ENCODE data around the gene TTLL8. TPM values are rescaled to one million over a fixed set of nuclear protein-coding genes. Genes with fewer than 3 reads are reported as not detected.

TTLL8 gene
- total RNA-seq, 2 experiments from 2014 or later, result not detected

DNA sequence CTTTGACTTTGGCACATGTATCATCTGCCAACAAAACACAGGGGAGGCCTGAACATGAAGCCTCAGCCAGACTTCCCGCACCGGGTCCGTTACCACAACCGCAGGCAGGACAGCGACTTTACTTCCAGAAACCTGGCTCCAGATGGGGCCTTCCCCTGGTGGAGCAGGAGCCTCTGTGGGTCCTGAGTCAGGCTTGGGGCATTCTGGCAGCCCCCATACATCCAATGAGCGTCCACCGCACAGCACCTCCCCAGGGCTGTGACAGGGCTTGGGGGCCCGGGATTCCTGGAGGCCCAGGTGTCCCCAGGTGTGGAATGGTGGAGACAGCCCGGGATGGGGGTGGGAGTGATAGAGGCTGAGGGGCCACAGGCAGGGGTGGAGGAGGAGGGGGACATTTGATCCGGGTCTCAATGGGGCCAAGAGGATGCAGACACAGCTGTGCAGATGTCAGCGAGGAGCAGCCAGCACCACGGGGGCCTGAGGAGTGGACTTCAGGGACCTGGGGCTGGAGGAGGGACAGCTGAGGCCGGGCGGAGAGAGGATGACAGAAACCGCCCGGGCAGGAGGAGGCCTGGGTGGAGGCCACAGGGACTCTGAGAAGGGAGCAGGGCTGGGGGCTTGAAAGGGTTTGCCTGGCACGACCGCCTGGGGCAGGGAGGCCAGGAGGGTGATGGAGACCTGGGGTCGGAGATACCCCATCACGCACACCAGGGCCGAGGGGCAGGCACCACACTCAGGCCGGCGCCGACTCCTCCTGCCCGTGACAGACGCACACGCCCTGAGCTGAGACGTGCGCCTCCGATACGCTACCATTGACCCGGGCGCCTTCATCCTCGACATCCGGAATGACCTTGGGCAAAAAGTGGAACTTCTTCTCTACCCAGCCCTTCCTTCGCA, 8.6 kb downstream of the TTLL8 start:
- Mint-ChIP-seq H3K27ac (no peak overlapping the region), H3K9me3 (peaks cover 6% of the 10 kb centered on the region), H3K36me3 (ENCODE audit: low read depth) (no peaks in the 10 kb centered on the region), H3K4me1 (no peaks in the 10 kb centered on the region), H3K4me3 (no peak overlapping the region), H3K27me3 (peaks cover 4% of the 10 kb centered on the region)
- ChIA-PET CTCF (no interaction called here), POLR2A (no interaction called here)
- DNase-seq, result no peak

- Mint-ChIP-seq H3K4me3 (no peak overlapping the region), H3K36me3 (ENCODE audit: low read depth) (no peaks in the 10 kb centered on the region), H3K9me3 (peaks cover 4% of the 10 kb centered on the region), H3K4me1 (no peaks in the 10 kb centered on the region), H3K27me3 (peaks cover 9% of the 10 kb centered on the region), H3K27ac (no peak overlapping the region)
- POLR2A ChIA-PET, result no interaction called here
- CTCF ChIA-PET, result no interaction called here
- DNase-seq, result no peak
Measured at GRCh38 chr22:50048836-50049235, 9.3 kb downstream of the TTLL8 start.

- CTCF ChIA-PET, result no interaction called here
- Mint-ChIP-seq H3K9me3 (no peaks in the 10 kb centered on the region), H3K4me1 (peaks cover 2% of the 10 kb centered on the region), H3K27me3 (peaks cover 13% of the 10 kb centered on the region), H3K4me3 (no peak overlapping the region), H3K36me3 (ENCODE audit: low read depth) (no peaks in the 10 kb centered on the region), H3K27ac (no peak overlapping the region)
- POLR2A ChIA-PET, result no interaction called here
- no peak for DNase-seq
Measured at GRCh38 chr22:50048061-50048765, 9.9 kb downstream of the TTLL8 start.

DNA sequence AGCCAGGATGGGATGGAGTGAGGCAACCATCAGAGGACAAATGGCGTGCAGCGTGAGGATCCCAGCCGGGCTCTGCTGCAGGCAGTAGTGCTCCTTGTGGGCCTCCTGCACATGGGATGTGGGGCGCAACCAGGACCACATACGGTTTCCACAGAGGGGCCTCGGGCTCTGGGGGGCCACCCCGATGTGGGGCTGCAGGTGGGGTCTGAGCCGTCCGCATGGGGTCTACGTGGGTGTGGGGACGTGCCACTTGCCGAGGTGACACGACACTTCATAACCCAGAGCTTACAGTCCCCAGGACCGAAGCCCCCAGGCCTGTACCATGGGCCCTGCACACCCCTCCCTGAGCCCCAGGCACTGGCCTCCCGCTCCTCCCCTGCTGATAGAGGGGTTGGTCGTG, 10.8 kb downstream of the TTLL8 start:
- CTCF ChIA-PET, result no interaction called here
- Mint-ChIP-seq H3K27me3 (peaks cover 21% of the 10 kb centered on the region), H3K36me3 (ENCODE audit: low read depth) (no peaks in the 10 kb centered on the region), H3K4me3 (no peak overlapping the region), H3K9me3 (no peaks in the 10 kb centered on the region), H3K27ac (no peak overlapping the region), H3K4me1 (peaks cover 2% of the 10 kb centered on the region)
- no peak for DNase-seq
- POLR2A ChIA-PET, result no interaction called here

GRCh38 chr22:50046481-50047245, 11.4 kb downstream of the TTLL8 start:
- Mint-ChIP-seq H3K4me1 (peaks cover 2% of the 10 kb centered on the region), H3K9me3 (no peaks in the 10 kb centered on the region), H3K4me3 (no peak overlapping the region), H3K27ac (no peak overlapping the region), H3K27me3 (peaks cover 22% of the 10 kb centered on the region), H3K36me3 (ENCODE audit: low read depth) (no peaks in the 10 kb centered on the region)
- no peak for DNase-seq
- POLR2A ChIA-PET, result no interaction called here
- CTCF ChIA-PET, result no interaction called here

DNA sequence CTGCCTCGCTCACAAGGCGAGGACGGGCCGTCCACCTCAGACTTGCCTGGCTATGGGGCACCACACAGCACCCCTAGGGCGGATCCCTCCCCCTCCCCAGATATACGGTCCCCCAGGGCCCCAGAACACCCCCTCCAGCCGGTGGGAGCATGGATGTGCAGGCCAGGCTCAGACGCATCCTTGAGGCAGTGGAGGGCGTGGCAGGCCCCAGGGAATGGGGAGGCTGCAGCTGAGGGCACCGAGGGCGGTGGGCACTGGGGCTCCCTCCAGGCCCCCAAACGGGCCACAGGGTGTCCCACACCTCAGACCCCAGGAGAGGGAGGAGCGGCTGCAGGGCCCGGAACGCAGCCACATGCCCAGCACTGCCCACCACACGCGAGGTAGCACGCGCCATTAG, 12.1 kb downstream of the TTLL8 start:
- no peak overlapping the region for H3K27ac Mint-ChIP-seq
- no peak overlapping the region for H3K4me3 Mint-ChIP-seq
- ChIA-PET CTCF (no interaction called here), POLR2A (no interaction called here)
- peaks cover 2% of the 10 kb centered on the region for H3K4me1 Mint-ChIP-seq
- H3K27me3 Mint-ChIP-seq, result peaks cover 22% of the 10 kb centered on the region
- no peak for DNase-seq
- no peaks in the 10 kb centered on the region for H3K36me3 Mint-ChIP-seq (ENCODE audit: low read depth)
- no peaks in the 10 kb centered on the region for H3K9me3 Mint-ChIP-seq

DNA sequence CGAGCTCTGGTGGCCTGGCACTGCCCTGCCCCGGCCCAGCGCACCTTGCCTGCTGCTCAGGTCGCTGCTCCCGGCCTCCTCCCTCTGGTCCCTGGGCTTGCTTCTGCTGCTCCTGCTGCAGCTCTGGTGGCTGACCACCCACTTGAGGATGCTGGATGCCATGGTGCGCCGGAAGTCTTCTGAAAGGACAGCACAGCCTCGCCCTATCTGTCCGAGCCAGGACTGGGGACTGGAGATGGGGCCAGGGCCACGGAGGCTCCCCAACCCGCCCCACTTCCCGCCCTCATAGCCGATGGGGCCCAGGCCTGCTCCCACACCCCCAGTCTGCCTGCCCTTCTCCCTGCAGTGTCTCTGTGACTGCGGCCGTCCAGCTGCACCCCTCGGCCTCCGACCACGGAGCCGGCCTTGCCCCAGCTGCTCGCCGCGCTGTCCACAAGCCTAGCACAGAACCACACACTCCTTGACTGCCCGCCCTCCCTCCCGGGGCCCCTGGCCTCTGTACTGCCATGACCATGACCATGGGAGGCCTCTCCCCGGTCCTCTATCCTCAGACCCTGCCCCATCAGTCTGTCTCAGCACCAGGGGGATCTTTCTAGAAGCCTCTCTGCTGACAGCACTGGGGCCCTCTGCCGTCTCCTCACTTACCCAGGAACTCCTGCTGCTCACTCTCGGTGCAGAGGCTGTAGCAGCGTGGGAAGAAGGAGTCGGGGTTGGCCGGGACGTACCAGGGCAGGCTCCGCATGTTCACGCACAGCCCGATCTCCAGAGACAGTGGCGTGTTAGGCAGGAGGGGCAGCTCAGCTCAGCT, 12.7 kb downstream of the TTLL8 start:
- POLR2A ChIA-PET, result no interaction called here
- CTCF ChIA-PET, result no interaction called here
- no peak overlapping the region for H3K4me3 Mint-ChIP-seq
- peaks cover 2% of the 10 kb centered on the region for H3K4me1 Mint-ChIP-seq
- DNase-seq, result no peak
- H3K27me3 Mint-ChIP-seq, result peaks cover 22% of the 10 kb centered on the region
- no peaks in the 10 kb centered on the region for H3K9me3 Mint-ChIP-seq
- H3K36me3 Mint-ChIP-seq (ENCODE audit: low read depth), result no peaks in the 10 kb centered on the region
- no peak overlapping the region for H3K27ac Mint-ChIP-seq

DNA sequence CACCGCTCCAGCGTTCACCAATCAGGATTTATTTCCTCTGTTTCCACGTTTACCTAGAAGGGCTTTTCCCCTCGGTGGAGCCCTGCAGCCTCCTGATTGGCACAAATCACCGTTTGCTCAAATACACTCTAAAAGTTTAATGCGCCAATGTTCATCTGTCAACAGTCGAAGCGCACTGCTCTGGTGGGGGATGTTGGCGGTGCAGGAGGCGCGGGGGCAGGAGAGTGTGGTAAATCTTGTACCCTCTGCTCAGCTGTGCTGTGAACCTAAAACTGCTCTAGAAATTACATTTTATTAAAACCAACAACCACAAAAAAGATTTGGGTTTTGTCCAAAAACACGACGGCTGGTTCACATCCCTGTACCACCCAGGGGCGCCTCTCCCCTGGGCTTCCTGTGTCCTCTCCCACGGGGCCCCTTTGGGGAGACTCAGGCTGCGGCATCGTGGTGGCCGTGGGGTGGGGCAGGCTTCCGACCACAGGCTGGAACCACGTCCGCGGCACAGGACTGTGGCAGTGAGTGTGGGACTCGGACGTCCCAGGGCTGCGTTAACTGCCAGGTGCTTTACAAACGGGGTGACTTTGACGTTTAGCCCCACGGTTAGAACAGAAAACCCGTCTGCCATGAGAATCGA, 13.5 kb downstream of the TTLL8 start:
- POLR2A ChIA-PET, result no interaction called here
- H3K4me3 Mint-ChIP-seq, result no peak overlapping the region
- H3K27ac Mint-ChIP-seq, result no peak overlapping the region
- peaks cover 22% of the 10 kb centered on the region for H3K27me3 Mint-ChIP-seq
- H3K9me3 Mint-ChIP-seq, result no peaks in the 10 kb centered on the region
- H3K4me1 Mint-ChIP-seq, result peaks cover 2% of the 10 kb centered on the region
- H3K36me3 Mint-ChIP-seq (ENCODE audit: low read depth), result no peaks in the 10 kb centered on the region
- CTCF ChIA-PET, result no interaction called here
- DNase-seq, result no peak

GRCh38 chr22:50041361-50042065, 16.6 kb downstream of the TTLL8 start:
- Mint-ChIP-seq H3K4me3 (no peak overlapping the region), H3K36me3 (ENCODE audit: low read depth) (no peaks in the 10 kb centered on the region), H3K4me1 (peaks cover 2% of the 10 kb centered on the region), H3K27ac (no peak overlapping the region), H3K27me3 (peaks cover 22% of the 10 kb centered on the region), H3K9me3 (peaks cover 9% of the 10 kb centered on the region)
- CTCF ChIA-PET, result no interaction called here
- POLR2A ChIA-PET, result no interaction called here
- DNase-seq, result no peak

DNA sequence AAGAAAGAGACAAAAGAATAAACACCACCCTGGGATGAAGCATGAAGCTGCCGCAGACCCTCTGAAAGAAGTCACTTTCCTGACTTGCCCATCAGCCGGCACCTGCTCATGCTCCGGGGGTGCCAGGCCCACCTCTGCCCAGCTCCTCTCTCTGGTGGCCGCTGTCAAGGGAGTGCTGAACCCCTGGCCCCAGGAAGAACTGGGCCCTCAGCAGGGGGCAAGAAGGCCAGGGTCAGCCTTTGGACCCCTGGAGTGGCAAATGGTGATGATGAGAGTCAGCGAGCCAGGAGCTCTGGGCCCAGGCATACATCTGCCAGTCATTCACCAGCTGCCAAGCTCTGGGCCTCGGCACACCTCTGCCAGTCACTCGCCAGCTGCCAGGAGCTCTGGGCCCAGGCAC, 17.4 kb downstream of the TTLL8 start:
- peaks cover 2% of the 10 kb centered on the region for H3K4me1 Mint-ChIP-seq
- CTCF ChIA-PET, result no interaction called here
- no peak overlapping the region for H3K27ac Mint-ChIP-seq
- H3K4me3 Mint-ChIP-seq, result no peak overlapping the region
- POLR2A ChIA-PET, result no interaction called here
- peaks cover 9% of the 10 kb centered on the region for H3K9me3 Mint-ChIP-seq
- peaks cover 22% of the 10 kb centered on the region for H3K27me3 Mint-ChIP-seq
- DNase-seq, result no peak
- no peaks in the 10 kb centered on the region for H3K36me3 Mint-ChIP-seq (ENCODE audit: low read depth)

GRCh38 chr22:50039669-50040443, 18.2 kb downstream of the TTLL8 start:
- POLR2A ChIA-PET, result no interaction called here
- Mint-ChIP-seq H3K36me3 (ENCODE audit: low read depth) (no peaks in the 10 kb centered on the region), H3K9me3 (peaks cover 9% of the 10 kb centered on the region), H3K27me3 (peaks cover 22% of the 10 kb centered on the region), H3K4me3 (no peak overlapping the region), H3K27ac (no peak overlapping the region), H3K4me1 (peaks cover 2% of the 10 kb centered on the region)
- CTCF ChIA-PET, result no interaction called here
- no peak for DNase-seq
